ELR (cell line): ENCODE measurements around the gene KLK12.

ENCODE experiments used
- DNase-seq: peaks from one replicate; pipeline ENCODE4 v3.0.0-alpha.2; 2015; ENCODE audit warnings: low read depth

Gene KLK12, protein sequence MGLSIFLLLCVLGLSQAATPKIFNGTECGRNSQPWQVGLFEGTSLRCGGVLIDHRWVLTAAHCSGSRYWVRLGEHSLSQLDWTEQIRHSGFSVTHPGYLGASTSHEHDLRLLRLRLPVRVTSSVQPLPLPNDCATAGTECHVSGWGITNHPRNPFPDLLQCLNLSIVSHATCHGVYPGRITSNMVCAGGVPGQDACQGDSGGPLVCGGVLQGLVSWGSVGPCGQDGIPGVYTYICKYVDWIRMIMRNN

GRCh38 chr19:51034704-51035103 lies at the start of gene KLK12:
Gene KLK12, minus strand, starts transcription at chr19:51035002. Its CDS starts 381 bp downstream, at chr19:51034621.
- no peak for DNase-seq

GRCh38 chr19:51084505-51084904 lies 49.7 kb upstream of the KLK12 start:
- DNase-seq: no peak

DNA sequence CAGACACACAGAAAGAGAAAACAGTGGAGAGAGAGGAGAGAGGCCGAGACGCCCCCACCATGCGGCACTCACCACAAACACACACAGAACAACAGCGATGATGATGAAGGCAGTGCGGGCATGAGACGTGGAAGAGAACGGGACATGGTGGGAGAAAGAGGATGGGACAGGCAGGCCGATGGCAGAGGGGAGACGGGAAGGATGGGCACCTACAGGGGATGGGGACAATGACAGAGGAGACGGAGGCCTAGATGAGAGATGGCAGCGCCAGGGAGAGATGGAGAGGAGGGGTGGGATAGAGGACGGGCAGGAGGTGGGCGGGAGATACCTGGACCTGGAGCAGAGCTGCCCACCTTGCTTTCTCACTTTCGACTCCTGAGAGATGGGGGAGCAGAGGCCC lies 49.0 kb upstream of the KLK12 start:
- DNase-seq: no peak

DNA sequence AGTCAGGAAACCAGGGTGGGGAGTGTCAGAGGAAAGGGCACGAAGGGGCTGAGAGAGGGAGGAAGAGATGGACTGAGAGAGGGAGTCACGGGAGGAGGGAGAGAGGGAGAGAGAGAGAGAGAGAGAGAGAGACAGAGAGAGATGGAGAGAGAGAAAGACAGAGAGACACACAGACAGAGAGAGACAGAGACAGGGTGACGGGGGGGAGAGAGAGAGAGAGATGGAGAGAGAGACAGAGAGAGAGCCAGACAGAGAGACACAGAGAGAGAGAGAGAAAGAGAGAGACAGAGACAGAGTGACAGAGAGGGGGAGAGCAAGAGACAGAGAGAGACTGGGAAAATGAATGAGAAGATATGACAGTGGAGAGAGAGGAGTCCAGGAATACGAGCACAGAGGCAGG lies 48.4 kb upstream of the KLK12 start:
- DNase-seq: no peak

DNA sequence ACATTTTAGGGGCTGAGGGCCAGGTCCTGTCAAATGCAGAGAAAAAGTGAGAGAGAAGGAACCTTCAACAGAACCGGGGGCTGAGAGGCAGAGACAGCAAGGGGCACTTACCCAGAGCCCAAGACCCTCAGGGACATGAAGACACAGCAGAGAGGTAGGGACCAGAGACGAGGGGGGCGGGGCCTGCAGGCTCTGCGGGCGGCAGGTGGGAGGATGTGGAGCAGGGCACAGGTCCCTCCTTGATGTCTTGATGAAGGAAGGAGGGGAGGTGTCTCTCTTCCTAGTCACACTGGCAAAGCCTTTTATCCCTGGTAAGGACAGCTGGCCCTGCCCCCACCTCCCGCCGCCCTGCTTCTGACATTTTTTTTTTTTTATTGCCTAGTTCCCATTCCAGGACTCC lies 47.8 kb upstream of the KLK12 start, which contains the start of gene KLK14:
Gene KLK14 (minus strand): TSS at position 277 of the 400 bp plus-strand sequence. CDS start 273 bp downstream, at position 4.
- DNase-seq: no peak

DNA sequence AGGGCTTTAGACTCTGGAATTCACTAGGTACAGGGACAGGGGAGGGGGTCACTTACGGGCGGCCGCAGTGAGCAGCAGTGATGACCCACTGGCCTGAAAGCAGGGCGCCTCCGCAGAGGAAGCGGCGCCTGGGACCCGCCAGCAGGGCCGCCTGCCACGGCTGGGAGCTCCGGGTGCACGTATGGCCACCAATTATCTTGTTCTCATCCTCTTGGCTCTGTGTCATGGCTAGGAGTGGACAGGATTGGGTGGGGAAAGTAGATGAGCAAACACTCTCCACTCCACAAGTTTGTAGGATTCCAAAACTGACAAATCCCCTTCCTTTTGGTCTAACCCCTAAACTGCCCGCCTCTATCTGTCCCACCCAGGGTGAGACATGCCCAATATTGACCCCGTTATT lies 46.7 kb upstream of the KLK12 start:
- no peak for DNase-seq

- no peak for DNase-seq
These were observed 44.8 kb upstream of the KLK12 start for GRCh38 chr19:51079481-51080110.

DNA sequence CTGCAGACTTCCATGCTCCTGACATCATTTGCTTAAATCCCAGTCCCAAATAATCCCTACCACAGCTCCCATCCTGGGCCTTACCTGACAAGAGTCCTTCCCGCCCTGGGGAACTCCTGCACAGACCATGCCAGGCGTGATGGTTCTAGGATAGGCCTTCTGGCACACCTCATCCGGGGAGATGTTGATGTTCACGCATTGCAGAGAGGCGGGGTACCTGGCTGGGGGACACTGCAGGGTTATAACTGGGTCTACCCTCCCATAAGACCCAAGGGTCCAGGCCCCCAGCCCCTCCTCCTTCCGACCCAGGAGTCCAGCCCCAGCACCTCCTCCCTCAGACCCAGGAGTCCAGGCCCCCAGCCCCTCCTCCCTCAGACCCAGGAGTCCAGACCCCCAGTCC lies 43.9 kb upstream of the KLK12 start:
- DNase-seq: no peak

- no peak for DNase-seq
These were observed 43.3 kb upstream of the KLK12 start for GRCh38 chr19:51078104-51078503.

DNA sequence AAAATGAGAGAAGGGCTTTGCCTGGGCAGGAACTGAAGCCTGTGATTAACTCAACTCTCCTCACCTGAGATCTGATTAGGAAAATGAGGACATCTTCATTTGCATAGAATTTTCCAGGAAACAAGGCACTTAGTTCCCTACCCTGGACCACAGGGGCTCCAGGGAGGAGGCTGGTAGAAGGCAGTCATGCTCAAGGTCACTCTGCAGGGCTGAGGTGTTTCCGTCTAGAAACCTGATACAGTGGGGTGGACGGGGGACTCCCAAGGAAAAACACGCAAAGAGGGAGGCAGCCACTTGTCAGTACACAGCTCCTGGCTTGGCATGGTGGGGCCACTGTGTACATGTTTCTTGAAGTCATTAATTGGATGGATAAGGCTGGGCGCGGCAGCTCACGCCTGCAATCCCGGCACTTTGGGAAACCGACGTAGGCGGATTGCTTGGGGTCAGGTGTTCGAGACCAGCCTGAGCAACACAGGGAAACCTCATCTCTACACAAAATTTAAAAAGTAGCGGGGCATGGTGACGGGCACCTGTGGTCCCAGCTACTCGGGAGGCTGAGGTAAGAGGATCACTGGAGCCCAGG lies 41.9 kb upstream of the KLK12 start:
- DNase-seq: no peak

DNA sequence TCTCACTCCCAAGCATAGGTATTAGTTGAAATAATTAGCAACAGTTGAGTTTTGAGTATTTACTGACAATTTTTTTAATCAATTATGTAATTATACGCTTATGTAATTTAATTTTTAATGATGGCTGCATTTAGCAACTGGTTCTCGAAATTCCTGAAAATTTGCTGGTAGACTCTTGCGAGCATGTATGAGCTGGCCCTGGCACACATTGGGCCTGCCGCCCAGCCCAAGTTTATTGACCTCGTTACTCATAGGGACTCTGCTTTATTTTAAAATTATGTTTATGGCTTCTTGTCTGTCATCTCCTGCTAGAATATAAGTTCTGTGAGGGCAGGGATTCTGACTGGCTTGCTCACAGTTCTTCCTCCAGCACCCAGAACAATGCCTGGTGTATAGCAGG lies 41.2 kb upstream of the KLK12 start:
- DNase-seq: no peak

GRCh38 chr19:51071095-51071405 lies 36.2 kb upstream of the KLK12 start:
- DNase-seq: no peak

DNA sequence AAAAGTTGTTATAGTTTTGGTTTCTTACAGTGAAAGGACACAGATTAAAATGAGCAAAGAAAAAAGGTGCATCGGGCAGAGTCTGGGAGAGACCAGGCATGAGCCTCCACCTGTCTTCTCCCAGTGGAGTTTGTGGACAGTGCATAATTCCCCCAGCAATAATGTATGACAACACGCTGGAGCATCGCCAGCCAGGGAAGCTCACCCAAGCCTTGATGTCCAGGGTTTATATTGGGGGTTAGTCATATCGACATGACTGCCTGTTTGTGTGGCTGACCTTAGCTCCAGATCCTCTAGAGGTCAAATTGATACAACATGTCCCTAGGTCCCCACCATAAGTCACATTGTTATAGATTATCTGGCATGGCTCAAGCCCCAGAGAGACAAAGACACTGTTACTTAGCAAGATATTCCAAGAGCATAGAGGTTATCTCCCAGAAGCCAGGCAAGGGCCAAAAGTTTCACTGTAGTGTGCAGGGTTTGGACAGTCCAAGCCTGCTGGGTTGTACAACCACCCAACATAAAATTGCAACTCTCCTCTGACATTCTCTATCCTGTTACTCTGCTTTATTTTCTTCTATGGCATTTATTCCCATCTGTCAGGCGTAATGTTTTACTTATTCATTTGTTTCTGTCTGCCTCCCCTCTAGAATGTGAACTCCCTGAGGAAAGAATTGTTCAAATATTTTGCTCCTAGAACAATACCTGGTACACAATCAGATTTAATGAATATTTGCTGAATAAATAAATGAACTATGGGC lies 35.7 kb upstream of the KLK12 start:
- no peak for DNase-seq

GRCh38 chr19:51066393-51067186 lies 31.8 kb upstream of the KLK12 start:
- no peak for DNase-seq

- no peak for DNase-seq
These were observed 30.6 kb upstream of the KLK12 start for GRCh38 chr19:51065221-51065960.

DNA sequence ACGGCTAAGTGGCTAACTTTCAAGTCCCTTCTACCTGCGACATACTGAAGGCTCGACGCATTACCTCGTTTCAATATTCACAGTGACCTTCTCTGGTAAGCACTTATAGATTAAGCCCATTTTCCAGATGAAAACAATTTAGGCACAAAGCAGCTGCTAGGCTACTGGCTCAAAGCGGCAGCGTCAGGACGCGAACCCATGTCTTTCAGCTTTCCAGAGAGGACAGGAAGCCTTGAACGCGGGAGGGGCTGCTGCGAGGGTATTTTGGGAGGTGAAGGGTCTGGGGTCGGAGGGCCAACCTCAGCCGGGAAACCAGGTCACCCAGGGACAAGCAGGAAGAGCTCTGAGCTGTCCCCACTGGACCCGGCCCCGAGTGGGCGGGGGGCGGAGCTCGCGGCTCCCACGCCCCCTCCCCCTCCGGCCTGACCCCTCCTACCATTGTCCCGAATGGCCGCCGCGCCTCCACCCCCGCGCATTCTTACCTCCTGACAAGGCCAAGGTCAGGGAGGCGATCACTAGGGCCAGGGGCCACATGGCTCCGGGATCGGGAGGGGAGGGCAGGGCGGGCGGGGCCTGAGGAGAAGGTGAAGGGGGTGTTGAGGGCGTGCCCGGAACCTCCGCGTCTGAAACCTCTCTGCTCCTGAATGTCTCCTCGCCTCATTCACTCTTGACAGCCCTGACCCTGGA lies 29.9 kb upstream of the KLK12 start, which contains the start of gene KLK13:
Gene KLK13 (minus strand): TSS at position 559 of the 687 bp plus-strand sequence. CDS start 25 bp downstream, at position 534.
- no peak for DNase-seq

DNA sequence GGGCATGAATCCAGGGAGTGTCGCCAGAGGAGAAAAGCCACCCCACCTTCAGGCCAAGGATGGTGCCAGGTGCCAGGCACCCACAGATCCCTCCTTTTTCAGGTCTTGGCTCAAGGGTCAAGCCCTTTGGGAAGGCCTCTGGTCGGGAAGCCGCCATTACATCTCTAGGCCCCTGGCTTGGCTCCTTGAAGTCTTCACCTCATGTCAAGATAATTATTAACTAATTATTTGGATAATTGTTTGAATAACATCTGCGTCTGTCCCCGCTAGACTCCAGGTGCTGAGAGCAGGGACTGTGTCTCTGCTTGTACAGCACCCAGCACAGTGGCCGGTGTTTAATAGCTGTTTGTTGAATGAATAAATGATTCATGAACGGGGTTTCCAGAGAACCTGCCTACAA lies 28.9 kb upstream of the KLK12 start:
- DNase-seq: no peak

DNA sequence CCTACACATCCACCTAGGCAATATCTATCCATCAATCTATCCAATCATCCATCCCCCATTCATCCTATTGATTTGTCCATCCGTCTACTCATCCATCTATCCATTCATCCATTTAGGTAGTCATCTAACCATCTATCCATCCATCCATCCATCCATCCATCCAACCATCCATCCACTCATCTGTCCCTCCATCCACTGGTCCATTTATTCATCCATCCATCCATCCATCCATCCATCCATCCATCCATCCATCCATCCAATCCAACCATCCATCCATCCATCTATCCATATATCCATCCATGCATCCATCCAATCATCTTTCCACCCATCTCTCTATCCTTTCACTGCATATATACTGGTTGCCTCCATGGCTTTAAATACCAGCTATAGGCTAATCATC lies 26.2 kb upstream of the KLK12 start:
- DNase-seq: no peak

DNA sequence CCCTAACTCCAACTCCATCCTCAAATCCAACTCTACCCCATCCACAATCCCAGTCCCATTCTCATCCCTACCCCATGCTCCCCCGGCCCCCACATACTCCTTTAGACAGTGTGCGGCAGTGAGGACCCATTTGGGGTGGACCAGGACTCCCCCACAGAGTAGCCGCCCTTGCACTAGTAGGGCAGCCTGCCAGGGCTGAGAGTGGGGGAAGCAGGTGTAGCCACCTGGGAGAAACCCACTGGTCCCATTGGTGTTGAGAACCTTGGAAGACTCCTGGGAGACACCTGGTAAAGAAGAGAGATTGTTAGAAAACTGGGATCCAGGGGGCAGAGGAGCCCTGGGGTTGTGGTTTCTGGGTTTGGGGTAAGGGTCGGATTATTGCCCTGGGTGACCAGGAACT lies 25.5 kb upstream of the KLK12 start:
- no peak for DNase-seq

GRCh38 chr19:51059715-51060114 lies 24.9 kb upstream of the KLK12 start:
- DNase-seq: no peak

GRCh38 chr19:51055866-51056265 lies 21.1 kb upstream of the KLK12 start:
- no peak for DNase-seq
